A673 (cell line): ENCODE data around the gene LIME1. TPM values are rescaled to one million over a fixed set of nuclear protein-coding genes. Genes with fewer than 3 reads are reported as not detected.

ENCODE experiments used
- BruUV-seq: library from RNA; stranded (reverse); fragments of 400-500 nt; replicated peaks from 2 replicates; lab custom pipeline; 2021; lab: Mats Ljungman, UMichigan
- CTCF ChIA-PET: fragments of 300-600 bp; sonication (Branson Sonifier 250); formaldehyde crosslinking; loops from one replicate; lab custom pipeline; 2022; ENCODE audit warnings: antibody characterized with exemption; lab: Charles Lee
- POLR2A ChIA-PET: fragments of 300-600 bp; sonication (Branson Sonifier 250); formaldehyde crosslinking; loops from one replicate; lab custom pipeline; 2022; ENCODE audit warnings: antibody characterized with exemption; ENCODE audit not compliant: low non-redundant PET; lab: Charles Lee
- DNase-seq: peaks from one replicate; pipeline ENCODE4 v3.0.0-alpha.2; 2015; ENCODE audit warnings: low spot score
- H3K27ac ChIP-seq: fragments of 200-600 bp; sonication (generic); 2 replicates; pipeline ENCODE4 v1.5.1; 2016; ENCODE audit warnings: mixed run types, low read depth, mild to moderate bottlenecking, mixed read lengths, antibody characterized with exemption, low read length; ENCODE audit not compliant: poor library complexity, severe bottlenecking
- H3K27me3 ChIP-seq: fragments of 200-600 bp; sonication (generic); replicated peaks from 2 replicates; pipeline ENCODE4 v1.6.1; 2017; ENCODE audit warnings: mixed run types, low read depth, mild to moderate bottlenecking, mixed read lengths, antibody characterized with exemption, low read length; ENCODE audit not compliant: insufficient read depth, poor library complexity
- H3K36me3 ChIP-seq: fragments of 200-600 bp; sonication (generic); 2 replicates; pipeline ENCODE4 v1.6.1; 2016; ENCODE audit warnings: mixed run types, mild to moderate bottlenecking, mixed read lengths, antibody characterized with exemption, low read length; ENCODE audit not compliant: insufficient read depth, poor library complexity, severe bottlenecking
- H3K4me1 ChIP-seq: fragments of 200-600 bp; sonication (generic); 2 replicates; pipeline ENCODE4 v1.6.1; 2017; ENCODE audit warnings: mixed run types, mild to moderate bottlenecking, mixed read lengths, antibody characterized with exemption, low read length; ENCODE audit not compliant: insufficient read depth, poor library complexity, severe bottlenecking
- H3K4me3 ChIP-seq: fragments of 200-600 bp; sonication (generic); 2 replicates; pipeline ENCODE4 v1.5.1; 2016; ENCODE audit warnings: low read depth, mixed run types, mild to moderate bottlenecking, mixed read lengths, low read length; ENCODE audit not compliant: poor library complexity, severe bottlenecking
- H3K9me3 ChIP-seq: fragments of 200-600 bp; sonication (generic); 2 replicates; pipeline ENCODE4 v1.6.1; 2016; ENCODE audit warnings: mixed run types, low read depth, mild to moderate bottlenecking, mixed read lengths, antibody characterized with exemption, low read length; ENCODE audit not compliant: poor library complexity, severe bottlenecking
- CTCF ChIP-seq: fragments of 300-800, 200-600 bp; sonication (generic); conservative IDR thresholded peaks from 2 replicates; pipeline ENCODE4 v1.5.1; 2017; ENCODE audit warnings: low read depth, mild to moderate bottlenecking, antibody characterized with exemption, low read length, moderate library complexity, mixed read lengths
- EZH2 ChIP-seq: fragments of 200-600 bp; sonication (generic); IDR thresholded peaks from 2 replicates; pipeline ENCODE4 v1.6.1; 2017; ENCODE audit warnings: borderline replicate concordance, low read depth, mild to moderate bottlenecking, mixed read lengths, antibody characterized with exemption, low read length; ENCODE audit not compliant: poor library complexity, severe bottlenecking
- intact Hi-C: fragments of 100-400 bp; cut with micrococcal nuclease; formaldehyde crosslinking; loops from one replicate; pipeline ENCODE4 v1.10.0; 2022; ENCODE audit not compliant: unreplicated experiment
- total RNA-seq: library from RNA; stranded (reverse); gene quantifications from 2 replicates; pipeline ENCODE4 v1.2.3, GENCODE V29; 2021

Gene LIME1
- total RNA-seq, 1 experiment from 2014 or later, result 16.3 TPM

GRCh38 chr20:63697357-63697867, 39.1 kb upstream of the LIME1 start:
- TF ChIP-seq CTCF (no peak), EZH2 (no peak)
- H3K36me3 ChIP-seq, result peaks cover 10% of the 10 kb centered on the region
- BruUV-seq, result no TSS peak
- H3K27me3 ChIP-seq, result no peaks in the 10 kb centered on the region
- H3K4me3 ChIP-seq, result no peak overlapping the region
- no peak for DNase-seq
- intact Hi-C loops, result no loop called here
- ChIA-PET POLR2A (no interaction called here), CTCF (no interaction called here)
- H3K9me3 ChIP-seq, result no peaks in the 10 kb centered on the region
- H3K27ac ChIP-seq, result no peak overlapping the region
- peaks cover 16% of the 10 kb centered on the region for H3K4me1 ChIP-seq

- H3K4me1 ChIP-seq, result peaks cover 16% of the 10 kb centered on the region
- TF ChIP-seq CTCF (no peak), EZH2 (no peak)
- CTCF ChIA-PET, result no interaction called here
- BruUV-seq, result no TSS peak
- no peak overlapping the region for H3K27ac ChIP-seq
- no peak overlapping the region for H3K4me3 ChIP-seq
- POLR2A ChIA-PET, result interaction anchor here (0.7 kb wide), 1 partner anchor 275 kb away, joined by 3 read pairs; no protein-coding TSS in a partner anchor
- no peaks in the 10 kb centered on the region for H3K27me3 ChIP-seq
- H3K9me3 ChIP-seq, result no peaks in the 10 kb centered on the region
- H3K36me3 ChIP-seq, result peaks cover 10% of the 10 kb centered on the region
- intact Hi-C loops, result no loop called here
- DNase-seq, result no peak
Observed at GRCh38 chr20:63697868-63698545, 38.5 kb upstream of the LIME1 start.

DNA sequence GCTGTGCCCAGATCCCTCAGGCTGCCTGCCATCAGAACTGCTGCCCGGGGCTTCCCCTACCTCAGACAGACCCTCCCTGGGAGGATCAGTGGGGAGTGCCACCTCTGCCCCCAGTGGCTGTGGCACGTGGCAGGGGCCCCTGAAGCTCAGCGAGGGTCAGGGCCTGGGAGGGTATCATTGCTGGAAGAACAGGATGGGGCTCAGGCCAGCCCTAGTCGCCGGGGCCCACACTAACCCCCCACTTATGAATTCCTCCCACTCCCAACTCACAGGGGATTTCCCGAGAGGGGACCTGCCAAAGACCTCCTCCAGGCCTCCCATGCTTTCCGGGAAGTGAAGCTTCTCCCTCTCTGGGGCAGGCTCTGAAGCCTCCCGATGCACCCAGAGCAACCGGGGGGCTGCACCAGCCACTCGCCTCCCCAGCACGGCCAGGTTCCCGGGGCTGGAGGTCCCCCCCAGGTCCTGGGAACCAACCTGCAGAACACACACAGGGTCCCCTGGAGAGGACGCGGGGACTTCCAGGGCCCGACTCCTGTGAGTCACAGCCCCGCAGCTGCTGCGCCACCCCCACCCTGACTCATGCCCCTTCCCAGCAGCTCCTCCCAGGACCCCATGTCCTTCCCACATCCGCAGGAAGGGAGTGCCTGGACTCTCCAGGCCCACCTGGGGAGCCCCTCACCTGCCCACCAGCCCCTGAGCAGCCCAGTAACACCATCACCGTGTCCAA, 37.6 kb upstream of the LIME1 start:
- ChIA-PET CTCF (no interaction called here), POLR2A (interaction anchor here (0.7 kb wide), 1 partner anchor 274 kb away, joined by 3 read pairs; no protein-coding TSS in a partner anchor)
- H3K27me3 ChIP-seq, result no peaks in the 10 kb centered on the region
- H3K9me3 ChIP-seq, result no peaks in the 10 kb centered on the region
- intact Hi-C loops, result no loop called here
- BruUV-seq, result no TSS peak
- DNase-seq, result peak; percentile 68
- H3K36me3 ChIP-seq, result peaks cover 10% of the 10 kb centered on the region
- peaks cover 16% of the 10 kb centered on the region for H3K4me1 ChIP-seq
- TF ChIP-seq CTCF (no peak), EZH2 (no peak)
- no peak overlapping the region for H3K4me3 ChIP-seq
- peak overlapping the region; percentile 65 for H3K27ac ChIP-seq
